CD4-positive, alpha-beta T cell treated with Interleukin-6 at 100 ng/mL for 8 hours (primary cell): ENCODE measurements around the gene TNS3.

Experiments
- DNase-seq: peaks from one replicate; pipeline ENCODE4 v3.0.0-alpha.2; 2020; ENCODE audit warnings: mixed read lengths, low spot score

The TNS3 gene

GRCh38 chr7:47329320-47329926, 252.5 kb downstream of the TNS3 start:
- DNase-seq = no peak

DNA sequence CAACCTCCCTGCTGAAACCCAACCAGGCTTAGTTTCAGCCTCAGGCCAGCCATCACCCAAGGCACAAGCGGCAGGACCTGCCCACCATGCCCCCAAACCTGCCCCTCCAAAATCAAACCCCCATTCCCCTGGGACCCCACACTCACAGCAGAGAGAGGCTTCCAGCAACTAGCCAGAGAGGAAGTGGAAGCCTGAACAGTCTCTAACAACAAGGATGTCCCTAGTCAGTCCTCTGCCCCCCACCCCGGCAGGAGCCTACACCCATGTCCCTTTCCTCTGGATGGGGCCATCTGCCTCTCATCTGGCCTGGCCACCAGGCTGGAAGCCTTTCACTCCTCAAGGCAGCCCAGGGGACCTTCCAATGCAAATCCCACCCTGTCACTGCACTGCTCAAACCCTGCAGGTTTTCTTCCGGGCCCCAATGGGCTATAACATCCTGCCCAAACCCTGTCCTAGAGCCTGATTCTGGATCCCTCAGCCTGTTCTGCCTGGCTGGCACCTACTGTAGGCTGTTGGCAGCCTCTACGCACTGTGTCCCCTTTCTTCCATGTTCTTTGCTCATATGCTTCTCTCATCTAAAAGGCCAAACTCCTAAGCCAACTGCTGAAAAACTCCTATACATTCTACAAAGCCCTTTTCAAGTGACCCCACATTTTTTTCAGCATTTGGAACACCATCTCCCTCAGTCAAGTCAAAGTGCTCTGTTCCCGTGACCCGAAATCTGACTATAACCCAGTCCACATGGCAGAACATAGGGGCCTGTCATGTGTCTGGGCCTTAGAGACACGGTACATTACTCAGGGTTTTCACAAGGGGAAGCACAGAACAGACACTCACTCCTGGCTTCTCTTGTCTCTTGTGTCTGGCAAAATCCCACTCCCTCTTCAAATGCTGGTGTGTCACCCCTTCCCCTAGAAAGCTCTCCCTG, 253.3 kb downstream of the TNS3 start:
- no peak for DNase-seq

DNA sequence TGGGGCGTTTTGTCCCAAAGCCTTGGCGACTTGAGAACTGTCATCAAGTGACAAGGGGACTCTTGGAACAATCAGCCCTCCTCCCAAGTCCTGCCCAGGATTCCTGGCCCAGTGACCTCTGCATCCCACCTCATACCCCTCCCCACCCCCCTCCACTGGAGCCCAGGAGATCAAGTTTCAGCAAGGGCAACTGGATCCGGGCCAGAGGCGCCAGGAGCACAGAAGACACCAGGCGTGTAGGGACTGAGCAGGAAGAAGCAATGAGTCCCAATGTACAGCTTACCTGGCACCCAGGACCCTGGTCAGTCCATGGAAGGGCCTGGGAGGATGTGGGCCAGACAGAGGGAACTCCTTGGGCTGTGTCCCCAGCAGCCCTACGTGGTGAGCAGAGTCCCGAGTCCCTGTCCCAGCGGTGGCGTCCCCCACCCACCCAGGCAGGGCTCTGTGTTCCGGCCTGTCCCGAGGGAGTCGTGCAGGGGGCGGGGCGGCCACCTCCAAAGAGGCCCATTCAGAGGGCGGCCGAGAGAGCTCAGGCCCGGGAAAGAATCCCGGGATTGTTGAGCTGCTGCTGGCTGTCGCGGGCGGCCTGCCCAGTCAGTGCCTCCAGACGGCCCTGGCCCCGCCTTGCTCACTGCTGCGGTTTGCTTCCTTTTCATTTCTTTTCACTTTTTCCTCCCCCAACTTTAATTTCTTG, 254.1 kb downstream of the TNS3 start:
- DNase-seq = no peak

GRCh38 chr7:47327346-47327697, 254.6 kb downstream of the TNS3 start:
- no peak for DNase-seq

DNA sequence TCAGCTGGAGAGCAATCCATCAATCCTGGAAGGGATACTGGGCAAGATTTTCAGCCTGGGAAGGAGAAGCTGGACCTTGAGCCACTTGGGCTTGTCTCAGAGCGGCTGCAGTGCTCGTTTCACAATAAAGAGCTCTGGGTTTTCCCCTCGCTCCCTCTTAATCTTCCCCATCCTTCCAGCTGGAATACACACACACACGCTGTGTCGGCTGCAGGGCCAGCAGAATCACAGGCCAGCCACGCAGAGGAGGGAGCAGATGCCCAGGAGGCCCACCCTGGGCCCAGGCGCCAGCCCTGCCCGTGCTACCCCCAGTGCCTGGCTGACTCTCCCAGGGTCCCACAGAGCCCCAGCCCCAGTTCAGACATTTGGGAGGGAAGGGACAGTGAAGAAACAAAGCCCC, 255.1 kb downstream of the TNS3 start:
- no peak for DNase-seq

DNA sequence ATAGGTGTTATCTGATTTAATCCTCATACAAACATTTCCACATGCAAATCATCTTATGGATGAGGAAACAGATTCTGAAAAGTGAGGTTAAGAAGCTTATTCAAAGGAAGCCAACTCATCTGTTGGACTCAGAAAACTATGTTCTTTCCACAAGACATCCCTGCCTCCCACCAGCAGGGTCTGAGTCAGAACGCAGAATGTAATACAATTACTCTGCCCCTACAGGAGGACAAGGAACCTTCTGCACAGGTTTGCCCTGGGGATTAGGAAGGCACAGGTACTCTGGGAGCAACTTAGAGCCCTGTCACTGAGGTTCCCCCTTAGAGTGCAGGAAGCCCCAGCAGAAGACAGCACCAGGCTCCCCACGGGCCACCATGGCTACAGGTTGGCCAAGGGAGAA, 255.7 kb downstream of the TNS3 start:
- no peak for DNase-seq

- DNase-seq = no peak
Observed at GRCh38 chr7:47325337-47325736, 256.6 kb downstream of the TNS3 start.

DNA sequence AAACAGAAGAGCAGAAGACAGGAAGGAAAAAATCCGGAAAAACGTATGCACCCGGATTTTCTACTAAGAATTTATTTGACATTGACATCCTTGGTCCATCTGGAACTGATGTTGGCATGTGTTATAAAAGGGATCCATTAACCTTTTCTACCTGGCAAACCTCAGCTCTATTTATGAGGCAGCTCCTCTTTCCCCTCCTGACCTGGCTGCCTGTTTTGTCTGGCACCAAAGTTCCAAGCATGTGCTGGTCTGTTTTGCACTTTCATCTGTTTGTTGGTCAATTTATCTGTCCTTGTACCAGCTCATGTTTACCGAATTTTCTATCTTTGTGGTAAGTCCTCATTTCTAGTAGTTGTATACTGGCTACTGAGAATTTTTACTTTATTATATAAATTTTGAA, 258.0 kb downstream of the TNS3 start:
- DNase-seq = no peak

GRCh38 chr7:47322731-47323130, 259.2 kb downstream of the TNS3 start:
- DNase-seq = no peak

DNA sequence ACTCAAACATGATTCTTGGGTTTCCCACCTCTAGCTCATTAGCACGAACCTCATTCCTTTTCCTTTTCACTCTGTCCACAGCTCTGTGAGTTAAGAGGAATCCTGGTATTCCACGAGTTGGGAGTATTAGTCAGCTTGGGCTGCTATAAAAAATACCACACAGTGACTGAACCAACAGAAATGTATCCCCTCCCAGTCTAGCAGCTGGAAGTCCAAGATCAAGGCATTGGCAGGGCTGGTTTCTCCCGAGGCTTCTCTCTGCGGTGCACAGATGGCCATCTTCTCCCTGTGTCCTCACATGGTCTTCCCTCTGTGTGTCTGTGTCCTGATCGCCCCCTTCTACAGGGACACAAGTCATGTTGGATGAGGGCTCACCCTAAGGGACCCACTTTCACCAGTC, 261.6 kb downstream of the TNS3 start:
- no peak for DNase-seq

GRCh38 chr7:47318395-47319182, 263.3 kb downstream of the TNS3 start:
- no peak for DNase-seq

DNA sequence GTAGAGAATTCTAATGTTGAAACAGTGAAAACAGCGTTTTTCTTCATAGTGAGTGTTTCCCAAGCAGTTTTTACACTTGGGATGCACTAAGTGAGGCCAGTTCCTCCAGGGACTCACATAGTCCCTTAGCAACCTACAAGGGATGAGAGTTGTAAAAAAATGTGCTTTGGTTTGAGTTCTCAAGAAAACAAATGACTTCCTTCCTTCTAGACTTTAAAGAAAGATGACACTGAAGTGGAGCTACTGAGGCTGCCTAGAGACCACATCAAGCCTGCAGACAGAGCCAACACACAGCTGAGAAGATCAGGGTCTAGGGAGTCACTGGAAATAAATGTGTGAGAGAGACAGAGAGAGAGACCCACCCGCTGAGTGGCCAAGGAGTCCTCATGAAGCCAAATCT, 264.4 kb downstream of the TNS3 start:
- no peak for DNase-seq

GRCh38 chr7:47314728-47315607, 266.9 kb downstream of the TNS3 start:
- DNase-seq = no peak

- DNase-seq = no peak
Observed at GRCh38 chr7:47314248-47314647, 267.7 kb downstream of the TNS3 start.

DNA sequence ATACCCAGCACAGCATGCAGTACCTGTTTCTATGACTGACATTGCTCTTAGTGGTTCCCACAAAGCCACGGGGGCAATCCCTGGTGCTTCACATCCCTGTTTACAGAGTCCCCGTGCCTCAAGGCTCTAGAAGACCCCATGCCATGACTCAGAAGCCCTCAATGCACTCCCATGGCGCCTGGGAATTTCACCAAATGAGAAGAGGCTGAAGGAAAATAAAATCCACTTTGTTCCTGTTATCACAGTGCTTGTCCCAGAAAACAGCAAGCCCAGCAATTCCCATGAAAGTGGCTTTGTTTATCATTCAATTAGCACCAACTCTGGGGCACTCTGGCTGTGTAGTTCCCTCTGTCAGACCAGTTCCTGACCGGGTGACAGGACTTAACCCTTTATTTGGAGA, 268.3 kb downstream of the TNS3 start:
- no peak for DNase-seq

DNA sequence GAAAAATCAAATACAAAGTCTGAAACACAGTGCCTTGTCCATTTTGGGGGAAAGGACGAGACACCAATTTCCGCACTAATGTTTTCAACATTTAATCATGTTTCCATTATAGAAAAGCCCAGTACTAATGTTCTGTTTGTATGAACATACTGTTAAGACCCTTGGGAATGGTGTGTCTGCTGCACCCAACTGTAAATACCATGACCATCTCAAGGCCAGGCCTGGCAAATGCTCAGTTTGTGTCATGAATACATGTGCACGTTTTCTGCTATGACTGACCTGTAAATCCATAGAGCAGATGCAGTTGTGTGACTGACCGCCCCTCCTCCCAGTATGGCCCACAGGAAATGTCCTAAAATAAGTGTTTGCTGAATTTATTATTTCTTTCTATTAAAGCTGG, 270.0 kb downstream of the TNS3 start:
- DNase-seq = no peak

DNA sequence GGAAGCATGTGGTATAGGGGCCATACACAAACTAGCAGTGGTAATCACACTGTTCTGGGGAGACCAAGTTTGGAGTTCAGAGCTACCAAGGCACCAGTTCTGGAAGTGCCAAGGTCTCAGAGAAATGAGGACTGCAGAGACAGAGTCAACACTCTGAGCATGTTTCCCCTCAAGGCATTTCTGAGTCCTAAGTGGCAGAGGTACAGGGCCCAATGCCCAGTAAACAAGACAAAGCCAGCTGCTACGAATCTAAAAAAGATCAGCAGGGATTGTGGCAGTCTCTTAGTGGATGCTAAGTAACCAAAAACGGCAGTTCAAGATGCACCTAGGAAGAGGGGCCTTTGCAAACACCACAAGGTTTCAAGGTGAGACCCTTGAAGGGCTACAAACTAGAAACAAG, 271.9 kb downstream of the TNS3 start:
- DNase-seq = no peak

GRCh38 chr7:47308808-47309207, 273.1 kb downstream of the TNS3 start:
- DNase-seq = no peak

DNA sequence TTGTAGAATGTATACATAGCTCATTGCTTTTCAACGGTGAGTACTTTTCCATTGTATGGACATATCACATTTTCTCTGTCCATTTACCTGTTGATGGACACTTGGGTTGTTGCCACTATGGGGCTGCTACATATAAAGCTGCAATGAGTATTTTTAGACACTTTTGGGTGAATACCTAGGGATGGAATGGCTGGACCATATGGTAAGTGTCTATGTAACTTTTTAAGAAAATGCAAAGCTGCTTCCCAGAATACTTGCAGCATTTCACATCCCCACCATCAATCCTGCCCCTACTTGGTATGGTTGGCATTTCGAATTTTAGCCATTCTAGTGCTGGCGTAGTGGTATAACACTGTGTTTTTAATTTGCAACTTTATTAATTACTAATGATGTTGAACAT, 274.6 kb downstream of the TNS3 start:
- no peak for DNase-seq

- DNase-seq = no peak
Observed at GRCh38 chr7:47304727-47305719, 276.9 kb downstream of the TNS3 start.
